OCI-LY7 (cell line): Measurements from ENCODE around the gene PLSCR1. TPM values are rescaled to one million over a fixed set of nuclear protein-coding genes. Genes with fewer than 3 reads are reported as not detected.

ENCODE experiments used
- BruUV-seq: library from RNA; stranded (reverse); fragments of 400-500 nt; replicated peaks from 2 replicates; lab custom pipeline; 2021; lab: Mats Ljungman, UMichigan
- CTCF ChIA-PET: fragments of 300-600 bp; sonication (Branson Sonifier 250); formaldehyde crosslinking; loops from one replicate; lab custom pipeline; 2022; ENCODE audit warnings: antibody characterized with exemption; ENCODE audit not compliant: unreplicated experiment; lab: Charles Lee
- POLR2A ChIA-PET: fragments of 300-600 bp; sonication (Branson Sonifier 250); formaldehyde crosslinking; loops from one replicate; lab custom pipeline; 2022; ENCODE audit warnings: antibody characterized with exemption; lab: Charles Lee
- DNase-seq: peaks from one replicate; pipeline ENCODE4 v3.0.0-alpha.2; 2015; ENCODE audit warnings: low spot score
- H2AFZ ChIP-seq: fragments of 200-600 bp; sonication (generic), shearing (Covaris generic); 2 replicates; pipeline ENCODE4 v1.6.1; 2014; ENCODE audit warnings: mild to moderate bottlenecking, antibody characterized with exemption, low read length, moderate library complexity
- H3K27ac ChIP-seq: fragments of 200-600 bp; sonication (generic); 2 replicates; pipeline ENCODE4 v1.5.1; 2014; ENCODE audit warnings: mixed run types, low read depth, mild to moderate bottlenecking, moderate library complexity, low read length, inconsistent platforms; ENCODE audit not compliant: poor library complexity, severe bottlenecking
- H3K36me3 ChIP-seq: fragments of 200-600 bp; sonication (generic); 2 replicates; pipeline ENCODE4 v1.6.1; 2014; ENCODE audit warnings: mild to moderate bottlenecking, antibody characterized with exemption, low read length, moderate library complexity, mixed read lengths; ENCODE audit not compliant: insufficient read depth
- H3K4me1 ChIP-seq: fragments of 200-600 bp; sonication (generic); 2 replicates; pipeline ENCODE4 v1.5.1; 2014; ENCODE audit warnings: mild to moderate bottlenecking, low read length; ENCODE audit not compliant: insufficient read depth, poor library complexity, severe bottlenecking
- H3K4me2 ChIP-seq: fragments of 200-600 bp; sonication (generic); 2 replicates; pipeline ENCODE4 v1.6.1; 2014; ENCODE audit warnings: mild to moderate bottlenecking, low read length
- H3K4me3 ChIP-seq: fragments of 200-600 bp; sonication (generic); 2 replicates; pipeline ENCODE4 v1.5.1; 2014; ENCODE audit warnings: mild to moderate bottlenecking, low read depth, low read length; ENCODE audit not compliant: poor library complexity, severe bottlenecking
- H3K79me2 ChIP-seq: fragments of 200-600 bp; sonication (generic); 2 replicates; pipeline ENCODE4 v1.6.1; 2016; ENCODE audit warnings: low read depth, mild to moderate bottlenecking, low read length, moderate library complexity, mixed read lengths; ENCODE audit not compliant: insufficient read depth
- H3K9me2 ChIP-seq: fragments of 200-600 bp; sonication (generic); 2 replicates; pipeline ENCODE4 v1.6.1; 2016; ENCODE audit warnings: mild to moderate bottlenecking, low read length, mixed read lengths; ENCODE audit not compliant: insufficient read depth
- H3K9me3 ChIP-seq: fragments of 200-600 bp; sonication (generic); 2 replicates; pipeline ENCODE4 v1.6.1; 2014; ENCODE audit warnings: mild to moderate bottlenecking, mixed run types, low read length, mixed read lengths
- H4K20me1 ChIP-seq: fragments of 200-600 bp; sonication (generic); 2 replicates; pipeline ENCODE4 v1.6.1; 2014; ENCODE audit warnings: mild to moderate bottlenecking, antibody characterized with exemption, low read length, moderate library complexity, mixed read lengths; ENCODE audit not compliant: insufficient read depth
- CTCF ChIP-seq: fragments of 200-600 bp; sonication (generic); conservative IDR thresholded peaks from 2 replicates; pipeline ENCODE4 v1.5.1; 2014; ENCODE audit warnings: mild to moderate bottlenecking, antibody characterized with exemption, low read length, moderate library complexity, mixed read lengths
- EZH2phosphoT487 ChIP-seq: fragments of 200-600 bp; sonication (generic); IDR thresholded peaks from 2 replicates; pipeline ENCODE4 v1.6.1; 2018; ENCODE audit warnings: low read depth, borderline replicate concordance, mild to moderate bottlenecking, mixed run types, antibody characterized with exemption, low read length, moderate library complexity, mixed read lengths
- intact Hi-C: fragments of 100-400 bp; cut with micrococcal nuclease; formaldehyde crosslinking; loops from one replicate; pipeline ENCODE4 v1.10.0; 2022; ENCODE audit not compliant: unreplicated experiment
- total RNA-seq, 2 experiments: library from RNA; depleted of rRNA in 1 of 2; stranded (reverse); fragments of >200 nt in 1 of 2; shearing (Covaris generic) in 1 of 2; gene quantifications; 2 replicates each; pipeline ENCODE4 v1.2.3, GENCODE V29; 2014 to 2022

PLSCR1 gene
- total RNA-seq, 2 experiments from 2014 or later = 1.8 to 13.4 TPM

GRCh38 chr3:146550743-146551510 is 6.5 kb upstream of the PLSCR1 start:
- H3K9me3 ChIP-seq = no peaks in the 10 kb centered on the region
- CTCF ChIA-PET = no interaction called here
- intact Hi-C loops = no loop called here
- H2AFZ ChIP-seq = no peak overlapping the region
- no peak overlapping the region for H3K27ac ChIP-seq
- no peaks in the 10 kb centered on the region for H3K79me2 ChIP-seq
- no peak for DNase-seq
- H3K36me3 ChIP-seq = no peaks in the 10 kb centered on the region
- POLR2A ChIA-PET = no interaction called here
- H3K4me3 ChIP-seq = no peak overlapping the region
- H3K4me1 ChIP-seq = no peaks in the 10 kb centered on the region
- BruUV-seq = no TSS peak
- no peaks in the 10 kb centered on the region for H3K9me2 ChIP-seq
- H4K20me1 ChIP-seq = no peaks in the 10 kb centered on the region
- H3K4me2 ChIP-seq = no peak overlapping the region
- TF ChIP-seq EZH2phosphoT487 = no peak
- no peak for TF ChIP-seq CTCF

GRCh38 chr3:146550070-146550615 is 5.7 kb upstream of the PLSCR1 start:
- DNase-seq = no peak
- POLR2A ChIA-PET = interaction anchor here (1.9 kb wide), 1 partner anchor 34 kb away, joined by 5 read pairs; no protein-coding TSS in a partner anchor
- Histone ChIP-seq H3K27ac (no peak overlapping the region), H3K36me3 (no peaks in the 10 kb centered on the region), H4K20me1 (no peaks in the 10 kb centered on the region), H3K9me2 (no peaks in the 10 kb centered on the region), H2AFZ (no peak overlapping the region), H3K4me3 (no peak overlapping the region), H3K4me1 (no peaks in the 10 kb centered on the region), H3K79me2 (no peaks in the 10 kb centered on the region), H3K9me3 (no peaks in the 10 kb centered on the region), H3K4me2 (no peak overlapping the region)
- BruUV-seq = no TSS peak
- TF ChIP-seq CTCF = no peak
- TF ChIP-seq EZH2phosphoT487 = no peak
- intact Hi-C loops = no loop called here
- CTCF ChIA-PET = no interaction called here
